ENCODE results near the gene MED27.

- TF ChIP-seq, protein P1, sequence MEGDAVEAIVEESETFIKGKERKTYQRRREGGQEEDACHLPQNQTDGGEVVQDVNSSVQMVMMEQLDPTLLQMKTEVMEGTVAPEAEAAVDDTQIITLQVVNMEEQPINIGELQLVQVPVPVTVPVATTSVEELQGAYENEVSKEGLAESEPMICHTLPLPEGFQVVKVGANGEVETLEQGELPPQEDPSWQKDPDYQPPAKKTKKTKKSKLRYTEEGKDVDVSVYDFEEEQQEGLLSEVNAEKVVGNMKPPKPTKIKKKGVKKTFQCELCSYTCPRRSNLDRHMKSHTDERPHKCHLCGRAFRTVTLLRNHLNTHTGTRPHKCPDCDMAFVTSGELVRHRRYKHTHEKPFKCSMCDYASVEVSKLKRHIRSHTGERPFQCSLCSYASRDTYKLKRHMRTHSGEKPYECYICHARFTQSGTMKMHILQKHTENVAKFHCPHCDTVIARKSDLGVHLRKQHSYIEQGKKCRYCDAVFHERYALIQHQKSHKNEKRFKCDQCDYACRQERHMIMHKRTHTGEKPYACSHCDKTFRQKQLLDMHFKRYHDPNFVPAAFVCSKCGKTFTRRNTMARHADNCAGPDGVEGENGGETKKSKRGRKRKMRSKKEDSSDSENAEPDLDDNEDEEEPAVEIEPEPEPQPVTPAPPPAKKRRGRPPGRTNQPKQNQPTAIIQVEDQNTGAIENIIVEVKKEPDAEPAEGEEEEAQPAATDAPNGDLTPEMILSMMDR (conservative IDR thresholded peaks at IDR 0.05), result no peak
- no peak for TF ChIP-seq ZFX (IDR thresholded peaks at IDR 0.05)
Observed at GRCh38 chr9:131833906-131834305, 245.8 kb downstream of the MED27 start.

Measured in C4-2B (cell line).